RPMI7951 (cell line): ENCODE results near the gene EMILIN1. TPM values are rescaled to one million over a fixed set of nuclear protein-coding genes. Genes with fewer than 3 reads are reported as not detected.

Source experiments
- DNase-seq: peaks from one replicate; pipeline ENCODE4 v3.0.0-alpha.2; 2012; ENCODE audit warnings: low read depth
- total RNA-seq: library from RNA; depleted of rRNA; stranded (reverse); fragments of >200 nt; shearing (Covaris generic); gene quantifications from 2 replicates; pipeline ENCODE4 v1.2.3, GENCODE V29; 2014; rRNA removed

Gene EMILIN1
- total RNA-seq, 1 experiment from 2014 or later, result 27.6 TPM

DNA sequence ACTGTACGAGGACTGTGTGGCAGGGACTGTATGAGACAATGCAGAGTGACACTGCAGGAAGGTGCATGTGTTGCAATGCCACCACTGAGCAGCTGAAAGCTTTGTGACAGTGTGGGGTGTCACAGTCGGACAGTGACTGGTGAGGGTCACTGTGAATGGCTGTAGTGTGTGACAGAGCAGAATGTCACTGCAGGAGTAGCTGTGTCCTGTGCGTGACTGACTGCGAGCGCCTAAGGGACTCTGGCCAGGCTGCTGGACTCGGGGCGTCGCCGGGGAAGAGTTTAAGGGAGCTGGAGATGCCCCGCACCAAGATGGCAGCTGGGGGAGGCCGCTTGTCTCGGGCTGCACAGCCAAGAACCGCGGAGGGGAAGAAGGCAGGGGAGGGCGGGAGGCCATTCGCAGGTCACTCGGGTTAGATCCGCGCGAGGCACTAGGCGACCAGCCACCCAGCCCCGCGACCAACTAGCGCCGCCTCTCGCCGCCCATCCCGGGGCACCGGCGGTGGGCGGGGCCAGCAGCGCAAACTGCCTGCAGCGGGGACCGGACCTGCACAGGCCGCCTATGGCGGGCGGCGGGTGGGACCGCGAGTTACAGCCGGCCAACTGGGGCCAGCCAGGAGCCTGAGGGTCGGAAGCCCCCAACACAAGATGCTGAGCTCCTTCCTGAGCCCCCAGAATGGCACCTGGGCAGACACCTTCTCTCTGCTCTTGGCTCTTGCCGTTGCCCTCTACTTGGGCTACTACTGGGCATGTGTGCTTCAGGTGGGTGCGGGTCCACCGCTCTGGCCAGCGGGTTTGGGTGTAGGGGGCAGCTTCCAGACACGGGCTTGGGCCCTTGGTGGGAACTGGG lies 45.1 kb downstream of the EMILIN1 start, which contains the start of gene ABHD1:
TSS of gene ABHD1 (plus strand) at position 514 of the 849 bp plus-strand sequence. CDS start at position 648, 134 bp downstream.
- DNase-seq, result peak; percentile 35

DNA sequence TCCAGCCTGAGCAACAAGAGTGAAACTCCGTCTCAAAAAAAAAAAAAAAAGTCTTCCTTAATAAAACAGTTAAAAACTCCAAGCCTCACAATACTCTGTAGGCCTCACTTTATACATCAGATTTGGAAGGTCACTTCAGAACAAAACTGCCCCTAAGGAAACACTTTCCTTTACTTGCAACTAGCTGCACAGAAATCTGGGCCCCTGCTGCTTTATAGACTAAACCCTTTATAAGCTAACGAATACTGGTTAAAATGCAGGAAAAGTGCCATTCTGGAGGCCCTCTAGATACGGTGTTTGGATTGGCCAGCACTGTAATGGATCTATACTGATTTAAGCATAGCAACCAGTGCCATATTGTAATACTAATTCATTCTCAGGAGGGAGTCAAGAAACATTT lies 46.7 kb downstream of the EMILIN1 start:
- no peak for DNase-seq

DNA sequence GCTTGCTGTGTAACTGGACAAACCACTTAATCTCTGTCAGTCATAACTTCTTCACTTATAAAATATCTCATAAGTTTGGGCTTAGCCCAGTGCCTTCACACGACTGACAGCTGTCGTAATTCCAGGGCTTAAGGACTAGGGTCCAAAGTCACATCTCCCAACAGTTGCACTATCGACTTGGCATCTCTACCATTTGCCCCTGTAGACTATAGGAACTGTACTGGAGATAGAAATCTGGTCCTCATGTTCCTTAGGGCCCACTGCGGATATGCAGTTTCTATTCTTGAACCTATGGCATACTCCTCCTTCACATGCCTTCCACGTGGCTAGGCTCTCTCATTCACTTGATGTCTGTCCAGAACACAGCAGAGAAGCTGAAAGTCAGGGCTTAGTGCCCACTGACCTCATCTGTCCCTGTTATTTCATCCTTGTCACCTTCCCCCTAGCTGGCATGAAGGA lies 47.9 kb downstream of the EMILIN1 start:
- no peak for DNase-seq

DNA sequence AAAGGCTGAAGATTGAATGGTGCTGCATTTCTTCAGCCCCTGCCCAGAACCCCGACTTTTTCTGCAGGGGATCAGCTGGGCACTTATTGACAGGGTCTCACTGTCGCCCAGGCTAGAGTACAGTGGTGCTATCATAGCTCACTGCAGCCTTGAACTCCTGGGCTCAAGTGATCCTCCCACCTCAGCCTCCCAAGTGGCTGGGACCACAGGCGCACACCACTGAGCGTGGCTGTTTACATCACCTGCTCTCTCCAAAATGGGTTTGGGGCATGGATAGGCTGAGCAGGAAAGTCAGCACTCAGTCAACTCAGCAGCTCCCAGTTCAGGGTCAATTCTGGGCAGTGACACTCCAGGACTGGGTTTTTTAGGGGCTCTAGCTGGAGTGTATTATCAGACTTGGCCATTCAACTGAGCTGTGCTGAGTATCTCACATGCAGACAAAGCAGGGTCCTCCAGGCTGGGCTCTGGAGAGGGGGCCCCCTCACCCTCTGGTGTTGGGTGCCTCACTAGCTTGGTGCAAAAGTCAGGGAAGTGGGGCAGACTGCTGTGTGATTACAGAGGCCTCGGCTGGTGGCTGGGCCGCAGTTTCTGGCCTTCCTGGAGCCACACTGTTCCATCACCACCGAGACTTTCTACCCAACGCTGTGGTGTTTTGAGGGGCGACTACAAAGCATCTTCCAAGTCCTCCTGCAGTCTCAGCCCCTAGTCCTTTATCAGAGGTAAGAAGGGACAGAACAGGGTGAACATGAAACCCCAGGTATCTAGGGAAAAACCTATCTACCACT lies 49.7 kb downstream of the EMILIN1 start:
- no peak for DNase-seq

DNA sequence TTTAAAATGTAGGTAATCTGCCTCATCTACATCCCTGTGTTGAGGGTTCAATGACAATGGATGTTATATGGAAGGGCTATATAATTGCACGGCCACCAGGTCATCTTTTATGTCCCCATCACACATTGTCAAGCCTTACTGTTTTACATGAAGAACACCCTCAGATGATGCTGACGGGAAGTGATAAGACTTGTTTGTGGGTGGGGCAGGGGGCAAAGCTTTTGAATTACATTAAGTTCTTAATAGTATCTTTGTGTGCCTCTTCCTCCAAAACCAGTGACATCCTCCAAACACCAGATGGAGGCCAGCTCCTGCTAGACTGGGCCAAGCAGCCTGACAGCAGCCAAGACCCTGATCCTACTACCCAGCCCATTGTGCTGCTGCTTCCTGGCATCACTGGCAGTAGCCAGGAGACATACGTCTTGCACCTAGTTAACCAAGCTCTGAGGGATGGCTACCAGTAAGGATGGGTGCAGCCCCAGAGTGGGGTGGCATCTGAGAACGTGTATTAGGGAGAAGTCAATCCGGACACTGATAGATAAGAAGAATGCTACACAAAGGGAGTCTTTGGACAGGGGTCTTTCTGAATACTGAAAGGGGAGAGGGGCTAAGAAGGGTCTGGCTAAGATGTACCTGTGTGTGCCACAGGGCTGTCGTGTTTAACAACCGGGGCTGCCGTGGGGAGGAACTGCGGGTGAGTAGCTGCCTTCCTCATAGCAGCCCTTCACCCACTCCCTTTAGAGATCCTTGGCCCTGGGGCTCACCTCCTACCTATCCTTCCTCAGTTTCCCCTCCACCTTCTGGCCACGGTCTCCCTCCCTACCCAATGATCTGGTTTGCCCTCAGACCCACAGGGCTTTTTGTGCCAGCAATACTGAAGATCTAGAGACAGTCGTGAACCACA lies 50.5 kb downstream of the EMILIN1 start:
- no peak for DNase-seq

DNA sequence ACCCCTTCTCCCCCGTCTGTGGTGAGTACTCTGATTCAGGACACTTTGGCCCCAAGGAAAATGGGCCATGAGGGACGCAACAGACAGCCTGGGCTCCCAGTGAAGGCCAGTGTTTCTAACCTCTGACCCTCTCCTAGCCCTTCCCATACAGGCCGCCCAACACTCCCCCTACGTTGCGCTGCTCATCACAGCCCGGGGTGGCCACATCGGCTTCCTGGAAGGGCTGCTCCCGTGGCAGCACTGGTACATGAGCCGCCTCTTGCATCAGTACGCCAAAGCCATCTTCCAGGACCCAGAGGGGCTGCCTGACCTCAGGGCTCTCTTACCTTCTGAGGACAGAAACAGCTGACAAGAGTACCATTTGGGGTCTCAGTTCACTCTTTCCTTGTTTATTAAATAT lies 52.0 kb downstream of the EMILIN1 start:
- DNase-seq, result no peak

DNA sequence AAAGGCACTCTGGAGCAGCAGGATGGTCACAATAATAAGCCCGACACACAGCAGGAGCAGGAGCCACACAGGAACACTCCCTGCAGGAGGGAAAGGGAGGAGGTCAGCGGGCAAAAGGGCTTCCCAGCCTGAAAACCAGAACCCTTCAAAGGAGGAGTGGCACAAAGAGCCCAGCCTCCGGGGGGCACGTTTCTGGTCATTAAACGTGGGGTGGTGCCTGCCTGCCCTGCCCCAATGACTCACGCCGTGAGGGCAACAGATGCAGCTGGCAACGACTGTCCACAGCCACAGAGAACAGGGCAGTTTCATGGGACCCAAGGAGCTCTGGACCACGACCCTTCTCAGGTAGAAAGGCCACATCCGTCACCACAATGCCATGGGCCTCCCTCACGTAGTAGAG lies 53.0 kb downstream of the EMILIN1 start:
- DNase-seq, result no peak

DNA sequence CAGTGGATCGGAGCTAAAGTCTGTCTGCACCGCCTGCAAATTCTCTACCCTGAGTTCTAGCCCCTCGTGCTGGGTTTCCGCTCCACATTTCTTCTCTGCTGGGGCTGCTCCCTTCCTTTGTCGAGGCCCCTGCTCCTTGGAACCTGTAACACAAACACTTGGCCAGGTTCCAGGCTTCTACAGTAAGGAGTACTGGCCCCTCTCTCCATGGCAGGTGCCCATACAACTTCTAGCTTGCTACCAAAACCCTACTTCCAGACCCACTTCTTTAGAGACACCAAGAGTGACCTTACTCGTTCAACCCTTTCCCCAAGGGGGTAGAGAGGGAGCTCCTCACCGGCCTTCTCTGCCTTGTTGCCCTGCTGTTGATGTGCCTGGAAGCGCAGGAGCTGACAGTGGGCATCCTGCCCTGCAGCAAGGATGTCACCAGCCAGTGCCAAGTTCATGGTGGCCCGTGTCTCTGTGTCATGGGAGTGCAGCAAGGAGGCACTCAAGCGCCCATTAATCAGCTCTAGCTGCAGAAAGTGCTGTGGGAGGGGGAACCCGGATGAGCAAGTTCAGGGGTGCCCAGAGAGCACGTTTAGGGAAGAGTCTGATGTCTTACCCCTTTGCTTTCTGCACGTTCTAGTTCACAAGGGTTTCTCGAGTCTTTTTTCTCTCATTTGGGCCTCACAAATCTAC lies 54.9 kb downstream of the EMILIN1 start:
- DNase-seq, result no peak

DNA sequence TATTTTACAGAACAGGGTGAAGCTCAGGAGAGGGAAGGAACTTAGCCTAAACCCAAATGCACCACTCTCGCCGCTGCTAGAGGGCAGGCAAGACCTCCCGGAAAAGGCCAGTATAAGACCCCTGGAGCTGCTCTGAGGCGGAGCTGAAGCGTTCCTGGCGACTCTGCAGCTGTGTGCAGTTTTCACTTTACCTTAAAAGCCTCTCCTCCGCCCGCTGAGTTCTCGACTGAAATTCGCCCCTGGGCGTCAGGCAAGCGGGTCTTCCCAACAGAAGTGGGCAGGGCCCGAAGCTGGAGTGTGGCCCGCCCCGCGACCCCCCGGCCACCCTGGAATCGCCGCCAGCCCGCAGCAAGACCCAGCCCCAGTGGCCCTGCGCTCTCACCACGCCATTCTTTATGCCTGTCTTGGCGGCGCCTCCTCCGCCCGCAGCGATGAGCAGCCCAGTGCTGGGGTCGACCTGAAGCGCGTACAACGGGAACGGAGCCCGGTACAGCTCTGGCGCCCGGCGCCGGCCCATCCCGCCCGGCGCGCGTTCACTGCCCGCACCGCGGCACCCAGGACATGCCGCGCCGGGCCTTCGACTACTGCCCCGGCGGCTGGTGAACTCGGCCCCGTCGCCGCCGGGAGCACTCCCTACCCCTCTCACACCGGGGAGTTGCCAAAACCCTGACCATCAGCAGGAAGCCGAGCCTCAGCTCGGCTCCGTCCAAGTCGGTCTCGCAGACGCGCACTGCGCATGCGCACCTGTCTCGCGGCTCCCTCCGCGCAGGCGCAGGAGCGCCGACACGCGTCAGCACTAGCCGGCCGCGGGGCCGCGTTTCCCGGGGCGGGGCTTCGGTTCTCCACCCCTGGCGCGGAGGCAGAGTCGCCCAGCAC lies 55.7 kb downstream of the EMILIN1 start, which contains the start of gene PREB:
TSS of gene PREB (minus strand) at position 732 of the 876 bp plus-strand sequence. CDS start at position 517, 215 bp downstream.
- peak; percentile 93 for DNase-seq

DNA sequence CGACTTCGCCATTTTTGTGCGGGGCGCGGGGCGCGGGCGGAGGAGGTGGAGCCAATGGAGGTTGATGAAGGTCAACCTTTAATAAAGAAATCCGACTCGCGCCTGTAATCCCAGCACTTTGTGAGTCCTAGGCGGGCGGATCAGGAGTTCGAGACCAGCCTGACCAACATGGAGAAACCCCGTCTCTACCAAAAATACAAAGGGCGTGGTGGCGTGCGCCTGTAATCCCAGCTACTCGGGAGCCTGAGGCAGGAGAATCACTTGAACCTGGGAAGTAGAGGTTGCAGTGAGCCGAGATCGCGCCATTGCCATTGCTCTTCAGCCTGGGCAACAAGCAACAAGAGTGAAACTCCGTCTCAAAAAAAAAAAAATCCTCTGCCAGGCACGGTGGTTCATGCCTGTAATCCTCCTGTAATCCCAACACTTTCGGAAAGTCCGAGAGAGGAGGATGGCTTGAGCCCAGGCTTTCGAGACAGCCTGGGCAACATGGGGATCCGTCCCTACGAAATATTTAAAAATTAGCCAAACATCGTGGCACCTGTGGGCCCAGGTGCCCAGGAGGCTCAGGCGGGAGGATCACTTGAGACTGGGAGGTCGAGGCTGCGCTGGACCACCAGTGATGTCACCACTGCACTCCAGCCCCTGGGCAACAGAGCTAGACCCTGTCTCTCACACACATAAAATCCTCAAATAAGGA lies 56.5 kb downstream of the EMILIN1 start:
- DNase-seq, result no peak

DNA sequence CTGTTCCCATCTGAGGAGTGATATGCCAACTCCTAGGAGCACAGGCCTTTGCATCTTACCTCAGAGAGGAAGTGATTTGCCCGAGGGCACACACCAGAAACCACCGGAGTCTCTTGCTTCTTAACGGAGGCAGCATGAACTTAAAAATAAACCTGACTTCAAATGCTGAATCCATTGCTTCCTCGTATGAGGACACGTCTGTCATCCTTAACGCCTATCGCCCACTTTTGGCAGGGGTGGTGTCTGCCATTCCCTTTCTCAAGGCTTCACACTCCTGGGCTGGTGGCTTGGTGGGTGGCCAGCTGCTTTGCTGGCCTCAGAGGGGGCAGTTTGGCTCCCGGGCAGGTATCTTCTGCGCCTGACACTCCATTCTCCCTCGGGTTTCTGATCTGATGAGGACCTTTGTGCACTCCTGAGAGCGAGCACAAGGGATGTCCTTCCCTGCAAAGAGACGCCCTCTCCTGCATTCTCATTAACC lies 57.1 kb downstream of the EMILIN1 start:
- DNase-seq, result no peak

Other genes with a start within 250 kb of the EMILIN1 start
- not detected in 2 replicates for gene DPYSL5, start 230.5 kb upstream of the EMILIN1 start, total RNA-seq
- 1.6 and 2.2 TPM in 2 replicates for gene MAPRE3, start 108.0 kb upstream of the EMILIN1 start, total RNA-seq
- gene TMEM214, start 45.6 kb upstream of the EMILIN1 start, total RNA-seq, result 69.5 and 99.8 TPM in 2 replicates
- gene AGBL5, start 26.9 kb upstream of the EMILIN1 start, total RNA-seq, result 29.1 and 32.3 TPM in 2 replicates
- gene OST4, start 7.0 kb upstream of the EMILIN1 start, total RNA-seq, result 784 and 843 TPM in 2 replicates
- gene KHK, start 8.2 kb downstream of the EMILIN1 start, total RNA-seq, result 4.1 and 5.8 TPM in 2 replicates
- 5.2 and 5.3 TPM in 2 replicates for gene CGREF1, start 40.5 kb downstream of the EMILIN1 start, total RNA-seq
- gene ABHD1, start 45.2 kb downstream of the EMILIN1 start, total RNA-seq, result 0.12 TPM in 1 of 2 replicates, not detected in the other
- 68.0 and 73.1 TPM in 2 replicates for gene PREB, start 56.0 kb downstream of the EMILIN1 start, total RNA-seq
- not detected in 2 replicates for gene PRR30, start 60.8 kb downstream of the EMILIN1 start, total RNA-seq
- gene TCF23, start 70.4 kb downstream of the EMILIN1 start, total RNA-seq, result not detected in 2 replicates
- 294 and 342 TPM in 2 replicates for gene ATRAID, start 133.4 kb downstream of the EMILIN1 start, total RNA-seq
- 32.2 and 38.2 TPM in 2 replicates for gene SLC5A6, start 133.7 kb downstream of the EMILIN1 start, total RNA-seq
- 22.7 and 32.7 TPM in 2 replicates for gene CAD, start 138.8 kb downstream of the EMILIN1 start, total RNA-seq
- not detected in 2 replicates for gene SLC30A3, start 184.4 kb downstream of the EMILIN1 start, total RNA-seq
- not detected in 2 replicates for gene DNAJC5G, start 196.8 kb downstream of the EMILIN1 start, total RNA-seq
- gene TRIM54, start 203.8 kb downstream of the EMILIN1 start, total RNA-seq, result 0.10 TPM in 1 of 2 replicates, not detected in the other
- gene UCN, start 229.8 kb downstream of the EMILIN1 start, total RNA-seq, result 0.48 and 2.1 TPM in 2 replicates
- gene MPV17, start 244.5 kb downstream of the EMILIN1 start, total RNA-seq, result 99.4 and 124 TPM in 2 replicates